CD14-positive monocyte (primary cell): Measurements from ENCODE around the gene DDAH1. TPM values are rescaled to one million over a fixed set of nuclear protein-coding genes. Genes with fewer than 3 reads are reported as not detected.

Experiments used
- DNase-seq, 3 donors: peaks; one replicate each; pipeline ENCODE4 v3.0.0-alpha.2; 2011 to 2022
- H2AFZ ChIP-seq: 2 replicates; pipeline ENCODE4 v1.6.0; 2012; ENCODE audit warnings: mild to moderate bottlenecking, low read depth, low read length, inconsistent platforms; ENCODE audit not compliant: insufficient read depth, poor library complexity, severe bottlenecking
- H3K27ac ChIP-seq, 2 donors: 1 replicate in 1 of 2; 2 replicates in 1 of 2; pipeline ENCODE4 v1.5.1; 2012 to 2013; ENCODE audit warnings: low read length in 2 of 2, control low read depth in 1 of 2, inconsistent platforms in 1 of 2, low read depth in 1 of 2, mild to moderate bottlenecking in 1 of 2
- H3K27me3 ChIP-seq, 2 donors: one replicate each; pipeline versions ENCODE4 v1.6.0 to v1.6.1; 2011 to 2013; ENCODE audit warnings: low read length in 2 of 2; ENCODE audit not compliant: control insufficient read depth in 2 of 2, insufficient read depth in 2 of 2
- H3K36me3 ChIP-seq, 2 donors: replicated peaks in 1 of 2; 1 replicate in 1 of 2; 2 replicates in 1 of 2; pipeline versions ENCODE4 v1.5.1 to v1.6.1; 2012 to 2013; ENCODE audit warnings: low read length in 2 of 2, control low read depth in 1 of 2, inconsistent platforms in 1 of 2, mild to moderate bottlenecking in 1 of 2; ENCODE audit not compliant: insufficient read depth in 2 of 2, control insufficient read depth in 1 of 2
- H3K4me1 ChIP-seq, 2 donors: 1 replicate in 1 of 2; 2 replicates in 1 of 2; pipeline versions ENCODE4 v1.5.1 to v1.6.1; 2012 to 2013; ENCODE audit warnings: low read length in 2 of 2, control low read depth in 1 of 2, inconsistent platforms in 1 of 2, mild to moderate bottlenecking in 1 of 2, moderate library complexity in 1 of 2; ENCODE audit not compliant: insufficient read depth in 2 of 2, control insufficient read depth in 1 of 2
- H3K4me2 ChIP-seq: replicated peaks from 2 replicates; pipeline ENCODE3; 2012; ENCODE audit warnings: low read length, moderate library complexity, mild to moderate bottlenecking; ENCODE audit not compliant: poor library complexity, severe bottlenecking; ENCODE audit errors: extremely low read depth
- H3K4me3 ChIP-seq, 3 experiments: fragments of 200-600 bp in 1 of 3; sonication (generic) in 1 of 3; replicated peaks in 1 of 3; 1 replicate in 2 of 3; 2 replicates in 1 of 3; pipeline ENCODE4 v1.5.1; 2011 to 2013; ENCODE audit warnings: low read length in 3 of 3, mild to moderate bottlenecking in 3 of 3, control low read depth in 2 of 3, low read depth in 2 of 3, inconsistent platforms in 1 of 3, moderate library complexity in 1 of 3
- H3K79me2 ChIP-seq: 2 replicates; pipeline ENCODE4 v1.6.0; 2012; ENCODE audit warnings: mild to moderate bottlenecking, control low read depth, inconsistent platforms, low read length, moderate library complexity; ENCODE audit not compliant: insufficient read depth
- H3K9ac ChIP-seq: 2 replicates; pipeline ENCODE4 v1.6.0; 2017; ENCODE audit warnings: low read length, mild to moderate bottlenecking; ENCODE audit not compliant: insufficient read depth, poor library complexity, severe bottlenecking
- H3K9me3 ChIP-seq, 2 donors: replicated peaks in 1 of 2; 1 replicate in 1 of 2; 2 replicates in 1 of 2; pipeline versions ENCODE4 v1.5.1 to v1.6.1; 2012 to 2013; ENCODE audit warnings: low read length in 2 of 2, control low read depth in 1 of 2; ENCODE audit not compliant: control insufficient read depth in 1 of 2, insufficient read depth in 1 of 2
- H4K20me1 ChIP-seq: 2 replicates; pipeline ENCODE4 v1.6.0; 2012; ENCODE audit warnings: mild to moderate bottlenecking, low read length, control low read depth, moderate library complexity; ENCODE audit not compliant: insufficient read depth
- H3K27ac Mint-ChIP-seq, 7 donors: one replicate each; pipeline ENCODE4 v1.8.0; 2020; ENCODE audit warnings: mild to moderate bottlenecking in 7 of 7, mixed read lengths in 7 of 7, moderate library complexity in 6 of 7, inconsistent platforms in 2 of 7
- H3K27me3 Mint-ChIP-seq, 3 donors: one replicate each; pipeline ENCODE4 v1.8.0; 2021 to 2022; ENCODE audit warnings: low read depth in 3 of 3, mild to moderate bottlenecking in 3 of 3, mixed read lengths in 3 of 3, moderate library complexity in 3 of 3, inconsistent platforms in 1 of 3
- H3K36me3 Mint-ChIP-seq, 2 donors: one replicate each; pipeline ENCODE4 v1.8.0; 2020; ENCODE audit warnings: mixed read lengths in 2 of 2, inconsistent platforms in 1 of 2, mild to moderate bottlenecking in 1 of 2
- H3K4me1 Mint-ChIP-seq: one replicate; pipeline ENCODE4 v1.8.0; 2020; ENCODE audit warnings: mild to moderate bottlenecking, mixed read lengths
- H3K4me3 Mint-ChIP-seq, 2 donors: one replicate each; pipeline ENCODE4 v1.8.0; 2020; ENCODE audit warnings: mild to moderate bottlenecking in 2 of 2, mixed read lengths in 2 of 2, moderate library complexity in 1 of 2
- H3K9me3 Mint-ChIP-seq, 7 donors: one replicate each; pipeline ENCODE4 v1.8.0; 2020 to 2022; ENCODE audit warnings: mixed read lengths in 7 of 7, mild to moderate bottlenecking in 6 of 7, moderate library complexity in 6 of 7, inconsistent platforms in 2 of 7
- CTCF ChIP-seq: fragments of 200-600 bp; IDR thresholded peaks from one replicate; pipeline ENCODE4 v1.8.0; 2022; ENCODE audit warnings: antibody characterized with exemption, mild to moderate bottlenecking
- WGBS: methylation state at CpG from one replicate; pipeline ENCODE4 v1.1.5; 2013; ENCODE audit warnings: missing lambda C conversion rate; ENCODE audit not compliant: insufficient coverage; 5-methylcytosine and 5-hydroxymethylcytosine counted together
- intact Hi-C, 2 donors: fragments of 100-400 bp; cut with micrococcal nuclease; formaldehyde crosslinking; loops; one replicate each; pipeline versions ENCODE4 v1.15.0 to v1.15.1; 2023
- polyA plus RNA-seq, 3 donors: library from polyadenylated mRNA; depleted of rRNA in 1 of 3; unstranded in 2 of 3; stranded (reverse) in 1 of 3; fragments of 300-500 nt in 2 of 3; fragments of >200 nt in 1 of 3; fragmentation: Illumina TruSeq in 2 of 3; gene quantifications; 1 replicate in 2 of 3; 2 replicates in 1 of 3; pipeline ENCODE4 v1.2.3, GENCODE V29; 2012 to 2021
- small RNA-seq: library from RNA; depleted of rRNA; stranded (forward); fragments of <200 nt; gene quantifications from one replicate; pipeline ENCODE3, GENCODE V24; 2012; ENCODE audit warnings: low read depth; ENCODE audit not compliant: insufficient read length

DDAH1 gene
- polyA plus RNA-seq, 3 donors, result not detected

GRCh38 chr1:85273397-85273796 lies 191.6 kb downstream of the DDAH1 start:
- Histone ChIP-seq H3K27ac (peak overlapping the region in 1 of 2 donors; percentile 22), H3K4me2 (no peak overlapping the region), H3K9me3 (no peaks in the 10 kb centered on the region), H3K4me3 (no peak overlapping the region), H3K9ac (no peak overlapping the region), H3K36me3 (peaks cover 33 to 55% of the 10 kb centered on the region in 2 donors), H3K79me2 (peaks cover 75% of the 10 kb centered on the region), H3K4me1 (peaks cover 31 to 46% of the 10 kb centered on the region in 2 donors), H4K20me1 (peaks cover 71% of the 10 kb centered on the region), H2AFZ (no peak overlapping the region), H3K27me3 (no peaks in the 10 kb centered on the region)
- peaks cover 0 to 2% (median 0%) of the 10 kb centered on the region in 7 donors for H3K9me3 Mint-ChIP-seq
- H3K36me3 Mint-ChIP-seq, result peaks cover 51 to 55% of the 10 kb centered on the region in 2 donors
- intact Hi-C loops, result loop anchor here in 1 of 2 donors (10.0 kb wide), 1 partner anchor 699 kb away; the partner anchor contains the start of gene CTBS
- peak overlapping the region in 2 of 7 donors; percentile 0 to 12 for H3K27ac Mint-ChIP-seq
- H3K27me3 Mint-ChIP-seq, result no peaks in the 10 kb centered on the region
- no peak for DNase-seq
- peaks cover 44% of the 10 kb centered on the region for H3K4me1 Mint-ChIP-seq
- TF ChIP-seq CTCF, result no peak
- H3K4me3 Mint-ChIP-seq, result no peak overlapping the region

GRCh38 chr1:85268801-85269585 lies 196.0 kb downstream of the DDAH1 start:
- H3K4me3 Mint-ChIP-seq, result no peak overlapping the region
- Histone ChIP-seq H3K4me1 (peaks cover 0 to 10% of the 10 kb centered on the region in 2 donors), H3K9ac (no peak overlapping the region), H3K79me2 (peaks cover 65% of the 10 kb centered on the region), H3K27ac (no peak overlapping the region), H2AFZ (no peak overlapping the region), H3K4me3 (no peak overlapping the region), H4K20me1 (peaks cover 82% of the 10 kb centered on the region), H3K36me3 (peaks cover 64 to 96% of the 10 kb centered on the region in 2 donors), H3K4me2 (no peak overlapping the region), H3K9me3 (no peaks in the 10 kb centered on the region), H3K27me3 (no peaks in the 10 kb centered on the region)
- H3K4me1 Mint-ChIP-seq, result peaks cover 15% of the 10 kb centered on the region
- peaks cover 0 to 2% (median 0%) of the 10 kb centered on the region in 7 donors for H3K9me3 Mint-ChIP-seq
- no peak overlapping the region for H3K27ac Mint-ChIP-seq
- DNase-seq, result no peak
- peaks cover 74 to 85% of the 10 kb centered on the region in 2 donors for H3K36me3 Mint-ChIP-seq
- 100% methylated on average over 1 of the region's 5 CpGs for WGBS
- intact Hi-C loops, result no loop called here
- no peak for TF ChIP-seq CTCF
- no peaks in the 10 kb centered on the region for H3K27me3 Mint-ChIP-seq

Small RNA genes lying within 50 kb of the gene (small RNA-seq; reads per million reads assigned to genes)
- gene RF00019, result not detected

Other genes with a start within 250 kb of the DDAH1 start
- gene C1orf52, start 205.5 kb downstream of the DDAH1 start, polyA plus RNA-seq, result 10 to 100 TPM; 18.5 to 29.1 (median 19.7) TPM
- gene BCL10, start 188.5 kb downstream of the DDAH1 start, polyA plus RNA-seq, result 10 to 100 TPM; 22.7 to 27.9 (median 26.9) TPM
- not detected for gene CCN1, start 115.6 kb upstream of the DDAH1 start, polyA plus RNA-seq
- 1 to 10 TPM; 1.7 to 3.2 (median 2.0) TPM for gene ZNHIT6, start 243.3 kb upstream of the DDAH1 start, polyA plus RNA-seq